ENCODE data around the gene PLAAT5. TPM values are rescaled to one million over a fixed set of nuclear protein-coding genes. Genes with fewer than 3 reads are reported as not detected.

PLAAT5 gene
- total and polyA plus RNA-seq, 2 donors from 2014 or later = 0.72 to 7.6 TPM

- H3K4me3 ChIP-seq (ENCODE audit: low read length in 3 of 3) = no peak overlapping the region
- no peak overlapping the region for H3K27ac ChIP-seq (ENCODE audit: low read depth in 2 of 2, low read length in 2 of 2)
- H3K9me3 ChIP-seq (ENCODE audit: control insufficient read depth in 2 of 3, insufficient read depth in 1 of 3, low read length in 3 of 3) = no peaks in the 10 kb centered on the region
- TF ChIP-seq CTCF (IDR thresholded peaks at IDR 0.05; ENCODE audit: borderline replicate concordance, extremely low read depth, insufficient read depth) = no peak
- no peak for DNase-seq
- H3K36me3 ChIP-seq (ENCODE audit: control insufficient read depth in 2 of 3, insufficient read depth in 3 of 3, low read length in 3 of 3) = no peaks in the 10 kb centered on the region
- H3K27me3 ChIP-seq (ENCODE audit: control insufficient read depth, insufficient read depth, low read length) = no peaks in the 10 kb centered on the region
- FAIRE-seq = no peak
- H3K9ac ChIP-seq (ENCODE audit: low read length in 3 of 3) = no peak overlapping the region
- no peaks in the 10 kb centered on the region for H3K4me1 ChIP-seq (ENCODE audit: control insufficient read depth in 2 of 3, insufficient read depth in 2 of 3, low read depth in 1 of 3, low read length in 3 of 3)
- intact Hi-C loops (cut with DNase I) = no loop called here
Measured at GRCh38 chr11:63459586-63459985, 31.4 kb downstream of the PLAAT5 start.

- H3K4me3 ChIP-seq (ENCODE audit: low read length in 3 of 3) = no peak overlapping the region
- no peaks in the 10 kb centered on the region for H3K9me3 ChIP-seq (ENCODE audit: control insufficient read depth in 2 of 3, insufficient read depth in 1 of 3, low read length in 3 of 3)
- DNase-seq (no peak), FAIRE-seq (no peak)
- no peaks in the 10 kb centered on the region for H3K4me1 ChIP-seq (ENCODE audit: control insufficient read depth in 2 of 3, insufficient read depth in 2 of 3, low read depth in 1 of 3, low read length in 3 of 3)
- TF ChIP-seq CTCF (IDR thresholded peaks at IDR 0.05; ENCODE audit: borderline replicate concordance, extremely low read depth, insufficient read depth) = no peak
- no peak overlapping the region for H3K9ac ChIP-seq (ENCODE audit: low read length in 3 of 3)
- H3K36me3 ChIP-seq (ENCODE audit: control insufficient read depth in 2 of 3, insufficient read depth in 3 of 3, low read length in 3 of 3) = no peaks in the 10 kb centered on the region
- H3K27ac ChIP-seq (ENCODE audit: low read depth in 2 of 2, low read length in 2 of 2) = no peak overlapping the region
- intact Hi-C loops (cut with DNase I) = no loop called here
- no peaks in the 10 kb centered on the region for H3K27me3 ChIP-seq (ENCODE audit: control insufficient read depth, insufficient read depth, low read length)
Measured at GRCh38 chr11:63448646-63449045, 42.3 kb downstream of the PLAAT5 start.

- no peak for FAIRE-seq
Measured at GRCh38 chr11:63445720-63446119, 45.2 kb downstream of the PLAAT5 start.

More at GRCh38 chr11:63445720-63446119, 45.2 kb downstream of the PLAAT5 start:
- no peaks in the 10 kb centered on the region for H3K4me1 ChIP-seq (ENCODE audit: control insufficient read depth in 2 of 3, insufficient read depth in 2 of 3, low read depth in 1 of 3, low read length in 3 of 3)
- H3K9me3 ChIP-seq (ENCODE audit: control insufficient read depth in 2 of 3, insufficient read depth in 1 of 3, low read length in 3 of 3) = no peaks in the 10 kb centered on the region
- H3K27me3 ChIP-seq (ENCODE audit: control insufficient read depth, insufficient read depth, low read length) = no peaks in the 10 kb centered on the region
- H3K27ac ChIP-seq (ENCODE audit: low read depth in 2 of 2, low read length in 2 of 2) = no peak overlapping the region
- H3K36me3 ChIP-seq (ENCODE audit: control insufficient read depth in 2 of 3, insufficient read depth in 3 of 3, low read length in 3 of 3) = no peaks in the 10 kb centered on the region
- DNase-seq = no peak
- intact Hi-C loops (cut with DNase I) = no loop called here
- no peak overlapping the region for H3K4me3 ChIP-seq (ENCODE audit: low read length in 3 of 3)
- TF ChIP-seq CTCF (IDR thresholded peaks at IDR 0.05; ENCODE audit: borderline replicate concordance, extremely low read depth, insufficient read depth) = no peak
- H3K9ac ChIP-seq (ENCODE audit: low read length in 3 of 3) = no peak overlapping the region

All from kidney (tissue), 14 donors.